Islet of Langerhans (tissue), 1 donor: ENCODE results near the gene ADCY9.
"Not testable (repeated sequence)": the region's sequence is repeated elsewhere in the genome, so short reads cannot be mapped to it uniquely, and the experiment has no call there.

Experiments
- FAIRE-seq: peaks from one replicate; lab custom pipeline; 2011; peaks lifted over from hg19 to GRCh38; lab: Jason Lieb, UNC

Gene ADCY9

GRCh38 chr16:4116325-4117249 is at the start of gene ADCY9:
Gene ADCY9, minus strand, starts transcription at chr16:4116442. Its CDS starts 1,000 bp downstream, at chr16:4115442.
- no peak for FAIRE-seq

- FAIRE-seq = no peak
Observed at GRCh38 chr16:4160658-4161430, 44.6 kb upstream of the ADCY9 start.

- no peak for FAIRE-seq
Observed at GRCh38 chr16:4159726-4160125, 43.5 kb upstream of the ADCY9 start.

- FAIRE-seq = no peak
Observed at GRCh38 chr16:4158143-4159093, 42.2 kb upstream of the ADCY9 start.

- no peak for FAIRE-seq
Observed at GRCh38 chr16:4157376-4157825, 41.2 kb upstream of the ADCY9 start.

- not testable (repeated sequence) for FAIRE-seq
Observed at GRCh38 chr16:4156503-4156902, 40.3 kb upstream of the ADCY9 start.

GRCh38 chr16:4153364-4153763 is 37.1 kb upstream of the ADCY9 start:
- not testable (repeated sequence) for FAIRE-seq

GRCh38 chr16:4152267-4152666 is 36.0 kb upstream of the ADCY9 start:
- FAIRE-seq = no peak

GRCh38 chr16:4147236-4147635 is 31.0 kb upstream of the ADCY9 start:
- FAIRE-seq = no peak

- no peak for FAIRE-seq
Observed at GRCh38 chr16:4142268-4142667, 26.0 kb upstream of the ADCY9 start.

GRCh38 chr16:4141604-4142003 is 25.4 kb upstream of the ADCY9 start:
- FAIRE-seq = no peak

- no peak for FAIRE-seq
Observed at GRCh38 chr16:4140652-4141051, 24.4 kb upstream of the ADCY9 start.

GRCh38 chr16:4139968-4140367 is 23.7 kb upstream of the ADCY9 start:
- FAIRE-seq = no peak

GRCh38 chr16:4138713-4139112 is 22.5 kb upstream of the ADCY9 start:
- no peak for FAIRE-seq

GRCh38 chr16:4137438-4137837 is 21.2 kb upstream of the ADCY9 start:
- no peak for FAIRE-seq

GRCh38 chr16:4136229-4136813 is 20.1 kb upstream of the ADCY9 start:
- no peak for FAIRE-seq

- FAIRE-seq = no peak
Observed at GRCh38 chr16:4135537-4135936, 19.3 kb upstream of the ADCY9 start.

GRCh38 chr16:4133897-4134372 is 17.7 kb upstream of the ADCY9 start:
- no peak for FAIRE-seq

GRCh38 chr16:4131621-4132020 is 15.4 kb upstream of the ADCY9 start:
- no peak for FAIRE-seq

GRCh38 chr16:4124535-4125294 is 8.5 kb upstream of the ADCY9 start:
- no peak for FAIRE-seq
